ENCODE data around the gene GRAMD1A. TPM values are rescaled to one million over a fixed set of nuclear protein-coding genes. Genes with fewer than 3 reads are reported as not detected.

Gene GRAMD1A
- polyA plus RNA-seq, 1 donor from 2014 or later = 19.0 TPM

- Histone ChIP-seq H3K9me3 (ENCODE audit: low read length) (no peaks in the 10 kb centered on the region), H3K4me2 (ENCODE audit: low read length) (no peak overlapping the region), H3K27me3 (ENCODE audit: insufficient read depth, low read depth, low read length) (no peaks in the 10 kb centered on the region), H3K36me3 (ENCODE audit: insufficient read depth, low read length) (no peaks in the 10 kb centered on the region), H3K4me3 (ENCODE audit: low read length) (no peak overlapping the region), H3F3A (ENCODE audit: insufficient read depth, low read length, poor library complexity, severe bottlenecking) (no peaks in the 10 kb centered on the region), H3K9ac (ENCODE audit: low read length) (no peak overlapping the region), H2AFZ (ENCODE audit: low read depth, low read length) (no peak overlapping the region), H3K79me2 (replicated peaks; ENCODE audit: insufficient read depth, low read length) (no peaks in the 10 kb centered on the region), H4K20me1 (ENCODE audit: insufficient read depth) (no peaks in the 10 kb centered on the region), H3K9me2 (ENCODE audit: insufficient read depth, low read length) (no peaks in the 10 kb centered on the region), H3K27ac (ENCODE audit: low read length) (no peak overlapping the region)
- TF ChIP-seq, protein P1, sequence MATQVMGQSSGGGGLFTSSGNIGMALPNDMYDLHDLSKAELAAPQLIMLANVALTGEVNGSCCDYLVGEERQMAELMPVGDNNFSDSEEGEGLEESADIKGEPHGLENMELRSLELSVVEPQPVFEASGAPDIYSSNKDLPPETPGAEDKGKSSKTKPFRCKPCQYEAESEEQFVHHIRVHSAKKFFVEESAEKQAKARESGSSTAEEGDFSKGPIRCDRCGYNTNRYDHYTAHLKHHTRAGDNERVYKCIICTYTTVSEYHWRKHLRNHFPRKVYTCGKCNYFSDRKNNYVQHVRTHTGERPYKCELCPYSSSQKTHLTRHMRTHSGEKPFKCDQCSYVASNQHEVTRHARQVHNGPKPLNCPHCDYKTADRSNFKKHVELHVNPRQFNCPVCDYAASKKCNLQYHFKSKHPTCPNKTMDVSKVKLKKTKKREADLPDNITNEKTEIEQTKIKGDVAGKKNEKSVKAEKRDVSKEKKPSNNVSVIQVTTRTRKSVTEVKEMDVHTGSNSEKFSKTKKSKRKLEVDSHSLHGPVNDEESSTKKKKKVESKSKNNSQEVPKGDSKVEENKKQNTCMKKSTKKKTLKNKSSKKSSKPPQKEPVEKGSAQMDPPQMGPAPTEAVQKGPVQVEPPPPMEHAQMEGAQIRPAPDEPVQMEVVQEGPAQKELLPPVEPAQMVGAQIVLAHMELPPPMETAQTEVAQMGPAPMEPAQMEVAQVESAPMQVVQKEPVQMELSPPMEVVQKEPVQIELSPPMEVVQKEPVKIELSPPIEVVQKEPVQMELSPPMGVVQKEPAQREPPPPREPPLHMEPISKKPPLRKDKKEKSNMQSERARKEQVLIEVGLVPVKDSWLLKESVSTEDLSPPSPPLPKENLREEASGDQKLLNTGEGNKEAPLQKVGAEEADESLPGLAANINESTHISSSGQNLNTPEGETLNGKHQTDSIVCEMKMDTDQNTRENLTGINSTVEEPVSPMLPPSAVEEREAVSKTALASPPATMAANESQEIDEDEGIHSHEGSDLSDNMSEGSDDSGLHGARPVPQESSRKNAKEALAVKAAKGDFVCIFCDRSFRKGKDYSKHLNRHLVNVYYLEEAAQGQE (IDR thresholded peaks at IDR 0.05; ENCODE audit: borderline replicate concordance) = no peak
- TF ChIP-seq EZH2 (IDR thresholded peaks at IDR 0.05; ENCODE audit: borderline replicate concordance, insufficient read depth, low read length, poor library complexity, severe bottlenecking) (no peak), SMC3 (conservative IDR thresholded peaks at IDR 0.05; ENCODE audit: poor library complexity) (no peak), MXI1 (conservative IDR thresholded peaks at IDR 0.05; ENCODE audit: poor library complexity, severe bottlenecking) (no peak), RAD21 (conservative IDR thresholded peaks at IDR 0.05) (no peak)
Observed at GRCh38 chr19:35038623-35039512, 38.7 kb downstream of the GRAMD1A start.

DNA sequence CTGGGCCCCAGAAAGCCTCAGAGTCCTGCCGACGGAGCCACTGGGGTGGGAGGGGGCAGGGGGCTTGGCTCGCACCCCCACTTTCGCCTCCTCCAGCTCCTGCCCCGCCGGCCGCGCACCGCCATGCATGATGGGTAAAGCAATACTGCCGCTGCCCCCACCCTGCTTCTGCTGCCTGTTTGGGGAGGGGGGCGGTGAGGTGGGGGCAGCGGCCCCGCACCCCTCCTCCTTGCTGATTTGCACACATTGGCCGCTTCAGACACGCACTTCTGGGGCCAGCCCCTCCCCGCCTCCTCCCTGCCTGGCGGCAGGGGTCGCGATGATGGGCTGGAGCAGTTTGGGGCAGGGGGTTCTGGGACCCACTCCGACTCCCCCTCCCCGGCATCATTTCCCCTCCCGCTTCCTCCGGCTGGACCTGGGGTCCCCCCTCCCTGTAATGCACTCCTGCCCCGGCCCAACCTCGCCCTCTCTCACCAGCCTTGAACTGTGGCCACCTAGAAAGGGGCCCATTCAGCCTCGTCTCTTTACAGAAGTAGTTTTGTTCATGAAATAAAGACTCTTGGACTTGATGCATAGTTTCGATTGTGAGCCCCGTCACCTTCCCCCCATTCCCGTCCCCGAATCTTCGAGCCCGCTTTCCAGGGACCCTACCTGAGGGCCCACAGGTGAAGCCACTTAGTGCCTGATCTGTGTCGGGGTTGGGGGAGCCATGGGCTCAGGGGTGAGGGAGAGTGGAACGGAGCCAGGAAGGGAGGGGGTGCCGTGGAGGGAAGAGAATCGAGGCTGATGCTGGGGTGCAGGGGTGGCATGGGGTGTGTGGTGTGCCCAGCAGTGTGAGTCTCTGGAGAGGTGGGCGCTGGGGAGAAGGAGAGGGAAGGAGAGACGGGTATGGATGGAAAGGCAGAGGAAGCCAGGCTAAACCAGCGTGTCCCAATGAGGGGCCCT, 40.0 kb downstream of the GRAMD1A start:
- Histone ChIP-seq H3K9ac (ENCODE audit: low read length) (no peak overlapping the region), H3K9me3 (ENCODE audit: low read length) (no peaks in the 10 kb centered on the region), H4K20me1 (ENCODE audit: insufficient read depth) (no peaks in the 10 kb centered on the region), H3K9me2 (ENCODE audit: insufficient read depth, low read length) (no peaks in the 10 kb centered on the region), H3K4me2 (ENCODE audit: low read length) (no peak overlapping the region), H2AFZ (ENCODE audit: low read depth, low read length) (no peak overlapping the region), H3K79me2 (replicated peaks; ENCODE audit: insufficient read depth, low read length) (no peaks in the 10 kb centered on the region), H3K36me3 (ENCODE audit: insufficient read depth, low read length) (no peaks in the 10 kb centered on the region), H3K27ac (ENCODE audit: low read length) (no peak overlapping the region), H3K4me3 (ENCODE audit: low read length) (no peak overlapping the region), H3K27me3 (ENCODE audit: insufficient read depth, low read depth, low read length) (no peaks in the 10 kb centered on the region), H3F3A (ENCODE audit: insufficient read depth, low read length, poor library complexity, severe bottlenecking) (no peaks in the 10 kb centered on the region)
- TF ChIP-seq TAF1 (IDR thresholded peaks at IDR 0.05; ENCODE audit: low read depth) (no peak), POLR2AphosphoS5 (IDR thresholded peaks at IDR 0.05) (no peak), MXI1 (conservative IDR thresholded peaks at IDR 0.05; ENCODE audit: poor library complexity, severe bottlenecking) (no peak)

Measured in neural cell (in vitro differentiated cells).